ENCODE data around the gene CXCL3.

DNA sequence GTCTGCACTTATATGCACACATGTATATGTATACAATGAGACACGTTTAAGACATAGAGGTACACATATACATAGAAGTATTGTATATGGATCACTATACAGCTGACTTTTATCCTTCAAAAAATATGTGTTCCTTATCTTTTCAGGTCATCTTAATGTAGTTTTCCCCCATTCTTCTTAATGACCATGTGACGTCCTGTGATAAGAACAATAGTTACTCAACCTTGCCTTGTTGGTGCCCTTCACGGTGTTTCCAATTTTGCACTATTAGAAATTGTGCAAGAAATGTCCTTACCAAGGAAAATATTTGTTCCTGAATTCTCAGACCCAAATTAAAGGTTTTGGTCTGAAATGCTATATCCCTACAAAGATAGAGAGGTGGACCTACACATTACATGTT is 49.5 kb downstream of the CXCL3 start:
- TF ChIP-seq, protein P1, sequence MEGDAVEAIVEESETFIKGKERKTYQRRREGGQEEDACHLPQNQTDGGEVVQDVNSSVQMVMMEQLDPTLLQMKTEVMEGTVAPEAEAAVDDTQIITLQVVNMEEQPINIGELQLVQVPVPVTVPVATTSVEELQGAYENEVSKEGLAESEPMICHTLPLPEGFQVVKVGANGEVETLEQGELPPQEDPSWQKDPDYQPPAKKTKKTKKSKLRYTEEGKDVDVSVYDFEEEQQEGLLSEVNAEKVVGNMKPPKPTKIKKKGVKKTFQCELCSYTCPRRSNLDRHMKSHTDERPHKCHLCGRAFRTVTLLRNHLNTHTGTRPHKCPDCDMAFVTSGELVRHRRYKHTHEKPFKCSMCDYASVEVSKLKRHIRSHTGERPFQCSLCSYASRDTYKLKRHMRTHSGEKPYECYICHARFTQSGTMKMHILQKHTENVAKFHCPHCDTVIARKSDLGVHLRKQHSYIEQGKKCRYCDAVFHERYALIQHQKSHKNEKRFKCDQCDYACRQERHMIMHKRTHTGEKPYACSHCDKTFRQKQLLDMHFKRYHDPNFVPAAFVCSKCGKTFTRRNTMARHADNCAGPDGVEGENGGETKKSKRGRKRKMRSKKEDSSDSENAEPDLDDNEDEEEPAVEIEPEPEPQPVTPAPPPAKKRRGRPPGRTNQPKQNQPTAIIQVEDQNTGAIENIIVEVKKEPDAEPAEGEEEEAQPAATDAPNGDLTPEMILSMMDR (IDR thresholded peaks at IDR 0.05): no peak
- no peak for TF ChIP-seq EP300 (IDR thresholded peaks at IDR 0.05)
